BJ (cell line): ENCODE results near the gene NIT2. TPM values are rescaled to one million over a fixed set of nuclear protein-coding genes. Genes with fewer than 3 reads are reported as not detected.
"Not testable (repeated sequence)": the region's sequence is repeated elsewhere in the genome, so short reads cannot be mapped to it uniquely, and the experiment has no call there.

Experiments used
- CTCF ChIA-PET: fragments of 350-600 bp; formaldehyde crosslinking; extraction: SDS; loops from one replicate; lab custom pipeline; 2021; ENCODE audit warnings: antibody characterized with exemption, inconsistent platforms; lab: Yijun Ruan, JAX
- POLR2A ChIA-PET: fragments of 300-600 bp; sonication (Branson Sonifier 250); formaldehyde crosslinking; extraction: SDS; loops from one replicate; lab custom pipeline; 2021; ENCODE audit warnings: antibody characterized with exemption; lab: Charles Lee
- DNase-seq: peaks from one replicate; pipeline ENCODE4 v3.0.0-alpha.2; 2011; ENCODE audit warnings: low read depth
- H3K27me3 ChIP-seq: 2 replicates; pipeline ENCODE4 v1.6.0; 2011; ENCODE audit warnings: low read length; ENCODE audit not compliant: control insufficient read depth, insufficient read depth
- H3K36me3 ChIP-seq: 2 replicates; pipeline ENCODE4 v1.5.1; 2011; ENCODE audit warnings: low read length; ENCODE audit not compliant: control insufficient read depth, insufficient read depth
- H3K4me3 ChIP-seq: 2 replicates; pipeline ENCODE4 v1.5.1; 2011; ENCODE audit warnings: low read depth, mild to moderate bottlenecking, control low read depth, low read length
- polyA plus RNA-seq: library from polyadenylated mRNA; depleted of rRNA; stranded (reverse); fragments of >200 nt; gene quantifications from 2 replicates; pipeline ENCODE4 v1.2.3, GENCODE V29; 2011
- TF ChIP-seq, protein P1 (sequence below): IDR thresholded peaks from 2 replicates; pipeline ENCODE4 v1.5.1; 2011; ENCODE audit warnings: low read depth, mild to moderate bottlenecking, control low read depth, inconsistent platforms, low read length, moderate library complexity; ENCODE audit not compliant: insufficient read depth

Gene NIT2
- polyA plus RNA-seq, 1 experiment: 34.5 TPM

DNA sequence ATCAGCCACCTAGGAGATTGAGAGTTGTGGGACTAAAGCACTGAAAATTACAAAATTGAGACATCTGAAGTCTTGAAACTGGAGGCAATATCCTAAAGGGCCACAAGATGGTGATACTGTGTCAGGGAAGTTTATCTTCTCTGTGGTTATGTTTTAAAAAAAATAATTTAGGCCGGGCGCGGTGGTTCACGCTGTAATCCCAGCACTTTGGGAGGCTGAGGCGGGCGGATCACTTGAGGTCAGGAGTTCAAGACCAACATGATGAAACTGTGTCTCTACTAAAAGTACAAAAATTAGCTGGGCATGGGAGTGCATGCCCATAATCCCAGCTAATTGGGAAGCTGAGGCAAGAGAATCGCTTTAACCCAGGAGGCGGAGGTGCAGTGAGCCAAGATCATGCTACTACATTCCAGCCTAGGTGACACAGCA is 17.9 kb upstream of the NIT2 start:
- POLR2A ChIA-PET: interaction anchor here (0.5 kb wide), 1 partner anchor 1214 kb away, joined by 3 read pairs; no protein-coding TSS in a partner anchor

DNA sequence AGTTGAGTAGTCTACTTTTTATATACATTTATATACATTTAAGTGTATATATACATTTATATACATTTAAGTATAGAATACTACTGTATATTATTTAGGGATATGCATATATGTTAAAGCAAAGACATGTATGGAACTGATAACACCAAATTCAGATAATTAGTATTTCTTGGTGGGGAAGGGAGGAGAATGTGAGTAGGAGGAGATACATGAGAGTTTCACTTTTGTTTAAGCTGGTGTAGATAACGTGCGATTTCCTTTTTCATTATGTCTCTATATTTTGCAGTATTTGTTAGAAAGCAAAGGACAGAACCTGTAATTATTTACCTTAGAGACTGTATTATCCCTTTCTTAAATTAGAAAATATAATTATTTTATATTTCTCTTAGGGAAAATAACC is 16.6 kb upstream of the NIT2 start:
- ChIA-PET CTCF (no interaction called here), POLR2A (no interaction called here)
- H3K36me3 ChIP-seq: no peaks in the 10 kb centered on the region
- no peak for DNase-seq
- no peaks in the 10 kb centered on the region for H3K27me3 ChIP-seq
- no peak overlapping the region for H3K4me3 ChIP-seq
- TF ChIP-seq, protein P1, sequence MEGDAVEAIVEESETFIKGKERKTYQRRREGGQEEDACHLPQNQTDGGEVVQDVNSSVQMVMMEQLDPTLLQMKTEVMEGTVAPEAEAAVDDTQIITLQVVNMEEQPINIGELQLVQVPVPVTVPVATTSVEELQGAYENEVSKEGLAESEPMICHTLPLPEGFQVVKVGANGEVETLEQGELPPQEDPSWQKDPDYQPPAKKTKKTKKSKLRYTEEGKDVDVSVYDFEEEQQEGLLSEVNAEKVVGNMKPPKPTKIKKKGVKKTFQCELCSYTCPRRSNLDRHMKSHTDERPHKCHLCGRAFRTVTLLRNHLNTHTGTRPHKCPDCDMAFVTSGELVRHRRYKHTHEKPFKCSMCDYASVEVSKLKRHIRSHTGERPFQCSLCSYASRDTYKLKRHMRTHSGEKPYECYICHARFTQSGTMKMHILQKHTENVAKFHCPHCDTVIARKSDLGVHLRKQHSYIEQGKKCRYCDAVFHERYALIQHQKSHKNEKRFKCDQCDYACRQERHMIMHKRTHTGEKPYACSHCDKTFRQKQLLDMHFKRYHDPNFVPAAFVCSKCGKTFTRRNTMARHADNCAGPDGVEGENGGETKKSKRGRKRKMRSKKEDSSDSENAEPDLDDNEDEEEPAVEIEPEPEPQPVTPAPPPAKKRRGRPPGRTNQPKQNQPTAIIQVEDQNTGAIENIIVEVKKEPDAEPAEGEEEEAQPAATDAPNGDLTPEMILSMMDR: no peak

More for the DNA sequence above, 17.9 kb upstream of the NIT2 start:
- Histone ChIP-seq H3K36me3 (no peaks in the 10 kb centered on the region), H3K4me3 (no peak overlapping the region), H3K27me3 (no peaks in the 10 kb centered on the region)
- CTCF ChIA-PET: interaction anchor here (0.6 to 2.1 kb wide), 15 partner anchors 9 to 880 kb away, joined by 3 to 10 read pairs (median 4); no protein-coding TSS in a partner anchor
- peak; percentile 17 for DNase-seq
- TF ChIP-seq, protein P1: peak; percentile 70

DNA sequence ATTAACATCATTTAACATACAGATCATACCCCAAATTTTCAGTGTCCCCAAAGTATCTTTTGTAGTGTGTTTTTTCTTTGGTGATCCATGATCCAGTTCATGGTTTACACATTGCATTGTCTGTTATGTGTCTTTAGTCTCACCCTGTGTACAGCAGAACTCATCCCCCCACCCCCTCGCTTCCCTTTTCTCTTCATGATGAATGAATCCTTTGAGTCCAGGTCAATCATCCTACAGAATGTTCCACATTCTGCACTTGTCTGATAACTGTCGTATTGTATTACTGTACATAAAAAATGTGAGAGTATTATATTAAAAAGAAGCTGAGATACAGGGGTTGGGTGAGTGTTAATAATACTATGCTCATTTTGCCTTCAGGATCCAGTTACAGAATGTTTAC is 14.6 kb upstream of the NIT2 start:
- no peak for DNase-seq
- Histone ChIP-seq H3K27me3 (no peaks in the 10 kb centered on the region), H3K4me3 (no peak overlapping the region), H3K36me3 (no peaks in the 10 kb centered on the region)
- TF ChIP-seq, protein P1: no peak
- ChIA-PET POLR2A (no interaction called here), CTCF (no interaction called here)

DNA sequence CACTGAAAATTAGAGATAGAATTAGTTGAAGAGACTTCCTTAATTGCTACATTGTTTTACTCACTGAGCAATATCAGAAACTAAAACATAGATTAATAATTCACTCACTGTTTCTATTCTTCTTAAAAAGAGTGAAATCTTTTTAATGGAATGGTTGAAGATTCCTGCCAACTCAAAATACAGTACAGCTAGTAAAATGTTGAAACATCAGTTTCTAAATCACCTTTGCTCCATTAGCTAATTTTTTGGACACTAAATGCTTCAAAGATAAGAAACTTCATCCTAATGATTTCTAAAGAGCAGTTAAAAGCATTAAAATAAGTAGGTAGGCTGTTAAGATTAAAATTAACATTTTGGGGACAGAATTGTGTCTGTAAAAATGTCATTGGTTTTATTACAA is 10.5 kb upstream of the NIT2 start:
- Histone ChIP-seq H3K4me3 (no peak overlapping the region), H3K27me3 (no peaks in the 10 kb centered on the region), H3K36me3 (no peaks in the 10 kb centered on the region)
- TF ChIP-seq, protein P1: no peak
- POLR2A ChIA-PET: interaction anchor here (0.6 kb wide), 1 partner anchor 24 kb away, joined by 4 read pairs; no protein-coding TSS in a partner anchor
- no peak for DNase-seq
- CTCF ChIA-PET: interaction anchor here (0.7 to 1.1 kb wide), 2 partner anchors 11 to 305 kb away, joined by 3 read pairs; no protein-coding TSS in a partner anchor

DNA sequence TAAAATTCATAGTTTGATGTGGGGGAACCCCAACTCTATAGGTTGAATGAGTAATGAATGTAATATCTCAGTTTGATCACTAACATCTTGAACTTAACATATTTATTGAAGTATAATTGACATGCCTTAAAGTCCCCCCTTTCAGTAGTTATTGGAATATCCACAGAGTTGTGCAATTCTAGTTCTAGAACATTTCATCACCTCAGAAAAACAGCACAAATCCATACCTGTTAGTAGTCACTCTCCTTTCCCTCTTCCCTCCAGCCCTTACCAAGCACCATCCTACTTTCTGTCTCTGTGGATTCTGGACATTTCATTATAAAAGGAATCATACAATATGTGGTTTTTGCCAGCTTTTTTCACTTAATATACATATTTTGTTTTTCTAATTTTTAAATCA is 8.7 kb upstream of the NIT2 start:
- POLR2A ChIA-PET: no interaction called here
- H3K27me3 ChIP-seq: no peaks in the 10 kb centered on the region

DNA sequence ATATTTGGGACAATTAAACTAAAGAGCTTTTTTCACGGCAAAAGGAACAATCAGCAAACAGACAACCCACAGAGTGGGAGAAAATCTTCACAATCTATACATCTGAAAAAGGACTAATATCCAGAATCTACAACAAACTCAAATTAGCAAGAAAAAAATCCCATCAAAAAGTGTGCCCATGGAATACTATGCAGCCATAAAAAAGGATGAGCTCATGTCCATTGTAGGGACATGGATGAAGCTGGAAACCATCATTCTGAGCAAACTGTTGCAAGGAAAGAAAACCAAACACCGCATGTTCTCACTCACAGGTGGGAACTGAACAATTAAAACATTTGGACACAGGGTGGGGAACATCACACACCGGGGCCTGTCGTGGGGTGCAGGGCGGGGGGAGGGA is 7.2 kb upstream of the NIT2 start:
- DNase-seq, POLR2A ChIA-PET, CTCF ChIA-PET, H3K4me3 ChIP-seq, H3K27me3 ChIP-seq, H3K36me3 ChIP-seq: not testable (repeated sequence)

More for the DNA sequence above, 8.7 kb upstream of the NIT2 start:
- CTCF ChIA-PET: no interaction called here
- TF ChIP-seq, protein P1: no peak
- no peak for DNase-seq
- H3K36me3 ChIP-seq: no peaks in the 10 kb centered on the region
- H3K4me3 ChIP-seq: no peak overlapping the region
